Measurements from ENCODE around the gene GABRQ. TPM values are rescaled to one million over a fixed set of nuclear protein-coding genes. Genes with fewer than 3 reads are reported as not detected.

Gene GABRQ
- total and polyA plus RNA-seq, 2 of the 13 experiments (the other 11 are each of a cell fraction or from before 2014, with no cell fraction given) = not detected

DNA sequence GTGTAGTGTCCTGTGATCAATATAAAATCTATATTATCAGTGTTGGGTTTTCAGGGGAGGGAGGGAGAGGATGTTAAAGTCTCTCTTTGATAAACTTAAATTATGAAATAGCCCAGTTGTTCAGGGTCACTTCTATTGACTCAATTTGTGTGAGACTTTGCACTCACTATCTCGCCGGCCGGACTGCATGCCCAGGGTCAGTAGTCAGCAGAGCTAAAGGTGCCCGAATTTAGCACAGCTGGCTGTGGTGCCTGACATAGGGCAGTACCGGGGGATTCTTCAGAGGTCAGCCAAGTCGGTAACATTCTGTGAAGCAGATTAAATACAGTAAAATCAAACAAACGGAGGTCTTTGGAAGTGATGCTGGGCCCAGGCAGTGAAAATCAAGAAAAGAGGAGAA lies 19.2 kb downstream of the GABRQ start (continued):
- TF ChIP-seq, protein P1, sequence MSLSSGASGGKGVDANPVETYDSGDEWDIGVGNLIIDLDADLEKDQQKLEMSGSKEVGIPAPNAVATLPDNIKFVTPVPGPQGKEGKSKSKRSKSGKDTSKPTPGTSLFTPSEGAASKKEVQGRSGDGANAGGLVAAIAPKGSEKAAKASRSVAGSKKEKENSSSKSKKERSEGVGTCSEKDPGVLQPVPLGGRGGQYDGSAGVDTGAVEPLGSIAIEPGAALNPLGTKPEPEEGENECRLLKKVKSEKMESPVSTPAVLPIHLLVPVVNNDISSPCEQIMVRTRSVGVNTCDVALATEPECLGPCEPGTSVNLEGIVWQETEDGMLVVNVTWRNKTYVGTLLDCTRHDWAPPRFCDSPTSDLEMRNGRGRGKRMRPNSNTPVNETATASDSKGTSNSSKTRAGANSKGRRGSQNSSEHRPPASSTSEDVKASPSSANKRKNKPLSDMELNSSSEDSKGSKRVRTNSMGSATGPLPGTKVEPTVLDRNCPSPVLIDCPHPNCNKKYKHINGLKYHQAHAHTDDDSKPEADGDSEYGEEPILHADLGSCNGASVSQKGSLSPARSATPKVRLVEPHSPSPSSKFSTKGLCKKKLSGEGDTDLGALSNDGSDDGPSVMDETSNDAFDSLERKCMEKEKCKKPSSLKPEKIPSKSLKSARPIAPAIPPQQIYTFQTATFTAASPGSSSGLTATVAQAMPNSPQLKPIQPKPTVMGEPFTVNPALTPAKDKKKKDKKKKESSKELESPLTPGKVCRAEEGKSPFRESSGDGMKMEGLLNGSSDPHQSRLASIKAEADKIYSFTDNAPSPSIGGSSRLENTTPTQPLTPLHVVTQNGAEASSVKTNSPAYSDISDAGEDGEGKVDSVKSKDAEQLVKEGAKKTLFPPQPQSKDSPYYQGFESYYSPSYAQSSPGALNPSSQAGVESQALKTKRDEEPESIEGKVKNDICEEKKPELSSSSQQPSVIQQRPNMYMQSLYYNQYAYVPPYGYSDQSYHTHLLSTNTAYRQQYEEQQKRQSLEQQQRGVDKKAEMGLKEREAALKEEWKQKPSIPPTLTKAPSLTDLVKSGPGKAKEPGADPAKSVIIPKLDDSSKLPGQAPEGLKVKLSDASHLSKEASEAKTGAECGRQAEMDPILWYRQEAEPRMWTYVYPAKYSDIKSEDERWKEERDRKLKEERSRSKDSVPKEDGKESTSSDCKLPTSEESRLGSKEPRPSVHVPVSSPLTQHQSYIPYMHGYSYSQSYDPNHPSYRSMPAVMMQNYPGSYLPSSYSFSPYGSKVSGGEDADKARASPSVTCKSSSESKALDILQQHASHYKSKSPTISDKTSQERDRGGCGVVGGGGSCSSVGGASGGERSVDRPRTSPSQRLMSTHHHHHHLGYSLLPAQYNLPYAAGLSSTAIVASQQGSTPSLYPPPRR (CRISPR knock-in tag; IDR thresholded peaks at IDR 0.05; ENCODE audit: borderline replicate concordance) = no peak
- TF ChIP-seq ZBTB8A (CRISPR knock-in tag; IDR thresholded peaks at IDR 0.05; ENCODE audit: borderline replicate concordance, low read depth) (no peak), ATRX (CRISPR knock-in tag; IDR thresholded peaks at IDR 0.05; ENCODE audit: borderline replicate concordance) (no peak), MAZ (IDR thresholded peaks at IDR 0.05; ENCODE audit: borderline replicate concordance, low read depth, low read length) (no peak), MAZ (CRISPR knock-in tag; IDR thresholded peaks at IDR 0.05; ENCODE audit: low read depth) (no peak), ZFP37 (CRISPR knock-in tag; IDR thresholded peaks at IDR 0.05; ENCODE audit: borderline replicate concordance) (no peak), ZNF292 (CRISPR knock-in tag; IDR thresholded peaks at IDR 0.05; ENCODE audit: borderline replicate concordance, low read depth) (no peak), TCF7 (IDR thresholded peaks at IDR 0.05; ENCODE audit: low read depth) (no peak), FOSL2 (CRISPR knock-in tag; IDR thresholded peaks at IDR 0.05) (peak; percentile 48; the same call in 1 of the 2 replicates), HDAC1 (CRISPR knock-in tag; IDR thresholded peaks at IDR 0.05) (no peak), DNMT3B (CRISPR knock-in tag; conservative IDR thresholded peaks at IDR 0.05) (no peak), ZNF10 (CRISPR knock-in tag; IDR thresholded peaks at IDR 0.05; ENCODE audit: borderline replicate concordance, low read depth) (no peak), ZBTB3 (CRISPR knock-in tag; IDR thresholded peaks at IDR 0.05; ENCODE audit: borderline replicate concordance, low read depth) (no peak), IKZF1 (IDR thresholded peaks at IDR 0.05) (no peak), HNRNPH1 (optimal IDR thresholded peaks at IDR 0.05; ENCODE audit: low read depth, low read length) (no peak)
- TF ChIP-seq, protein P2, sequence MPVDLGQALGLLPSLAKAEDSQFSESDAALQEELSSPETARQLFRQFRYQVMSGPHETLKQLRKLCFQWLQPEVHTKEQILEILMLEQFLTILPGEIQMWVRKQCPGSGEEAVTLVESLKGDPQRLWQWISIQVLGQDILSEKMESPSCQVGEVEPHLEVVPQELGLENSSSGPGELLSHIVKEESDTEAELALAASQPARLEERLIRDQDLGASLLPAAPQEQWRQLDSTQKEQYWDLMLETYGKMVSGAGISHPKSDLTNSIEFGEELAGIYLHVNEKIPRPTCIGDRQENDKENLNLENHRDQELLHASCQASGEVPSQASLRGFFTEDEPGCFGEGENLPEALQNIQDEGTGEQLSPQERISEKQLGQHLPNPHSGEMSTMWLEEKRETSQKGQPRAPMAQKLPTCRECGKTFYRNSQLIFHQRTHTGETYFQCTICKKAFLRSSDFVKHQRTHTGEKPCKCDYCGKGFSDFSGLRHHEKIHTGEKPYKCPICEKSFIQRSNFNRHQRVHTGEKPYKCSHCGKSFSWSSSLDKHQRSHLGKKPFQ (CRISPR knock-in tag; IDR thresholded peaks at IDR 0.05; ENCODE audit: insufficient replicate concordance) = no peak
- TF ChIP-seq, protein P3, sequence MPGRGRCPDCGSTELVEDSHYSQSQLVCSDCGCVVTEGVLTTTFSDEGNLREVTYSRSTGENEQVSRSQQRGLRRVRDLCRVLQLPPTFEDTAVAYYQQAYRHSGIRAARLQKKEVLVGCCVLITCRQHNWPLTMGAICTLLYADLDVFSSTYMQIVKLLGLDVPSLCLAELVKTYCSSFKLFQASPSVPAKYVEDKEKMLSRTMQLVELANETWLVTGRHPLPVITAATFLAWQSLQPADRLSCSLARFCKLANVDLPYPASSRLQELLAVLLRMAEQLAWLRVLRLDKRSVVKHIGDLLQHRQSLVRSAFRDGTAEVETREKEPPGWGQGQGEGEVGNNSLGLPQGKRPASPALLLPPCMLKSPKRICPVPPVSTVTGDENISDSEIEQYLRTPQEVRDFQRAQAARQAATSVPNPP (CRISPR knock-in tag; IDR thresholded peaks at IDR 0.05) = no peak
